Measurements from ENCODE around the gene TXNL4A.

TXNL4A gene

GRCh38 chr18:79971211-79971952, 17.0 kb downstream of the TXNL4A start:
- TF ChIP-seq ZNF70 (CRISPR knock-in tag; IDR thresholded peaks at IDR 0.05) (no peak), ZFP3 (CRISPR knock-in tag; IDR thresholded peaks at IDR 0.05) (no peak), ESRRG (CRISPR knock-in tag; IDR thresholded peaks at IDR 0.05) (no peak), RARB (CRISPR knock-in tag; IDR thresholded peaks at IDR 0.05) (no peak), ZC3H10 (CRISPR knock-in tag; IDR thresholded peaks at IDR 0.05) (no peak), CSRNP3 (CRISPR knock-in tag; IDR thresholded peaks at IDR 0.05) (no peak), PPARA (CRISPR knock-in tag; IDR thresholded peaks at IDR 0.05; ENCODE audit: borderline replicate concordance) (no peak), OSR1 (CRISPR knock-in tag; IDR thresholded peaks at IDR 0.05) (no peak), ARNTL (CRISPR knock-in tag; IDR thresholded peaks at IDR 0.05; ENCODE audit: borderline replicate concordance, low read depth) (no peak), SNAI2 (CRISPR knock-in tag; IDR thresholded peaks at IDR 0.05) (no peak), CSDC2 (CRISPR knock-in tag; IDR thresholded peaks at IDR 0.05) (no peak), TOX (CRISPR knock-in tag; IDR thresholded peaks at IDR 0.05; ENCODE audit: borderline replicate concordance) (no peak), GLIS3 (CRISPR knock-in tag; IDR thresholded peaks at IDR 0.05) (no peak), ZNF8 (CRISPR knock-in tag; IDR thresholded peaks at IDR 0.05) (no peak)
- TF ChIP-seq, protein P1, sequence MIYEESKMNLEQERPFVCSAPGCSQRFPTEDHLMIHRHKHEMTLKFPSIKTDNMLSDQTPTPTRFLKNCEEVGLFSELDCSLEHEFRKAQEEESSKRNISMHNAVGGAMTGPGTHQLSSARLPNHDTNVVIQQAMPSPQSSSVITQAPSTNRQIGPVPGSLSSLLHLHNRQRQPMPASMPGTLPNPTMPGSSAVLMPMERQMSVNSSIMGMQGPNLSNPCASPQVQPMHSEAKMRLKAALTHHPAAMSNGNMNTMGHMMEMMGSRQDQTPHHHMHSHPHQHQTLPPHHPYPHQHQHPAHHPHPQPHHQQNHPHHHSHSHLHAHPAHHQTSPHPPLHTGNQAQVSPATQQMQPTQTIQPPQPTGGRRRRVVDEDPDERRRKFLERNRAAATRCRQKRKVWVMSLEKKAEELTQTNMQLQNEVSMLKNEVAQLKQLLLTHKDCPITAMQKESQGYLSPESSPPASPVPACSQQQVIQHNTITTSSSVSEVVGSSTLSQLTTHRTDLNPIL (CRISPR knock-in tag; IDR thresholded peaks at IDR 0.05; ENCODE audit: low read depth) = no peak
- TF ChIP-seq, protein P2, sequence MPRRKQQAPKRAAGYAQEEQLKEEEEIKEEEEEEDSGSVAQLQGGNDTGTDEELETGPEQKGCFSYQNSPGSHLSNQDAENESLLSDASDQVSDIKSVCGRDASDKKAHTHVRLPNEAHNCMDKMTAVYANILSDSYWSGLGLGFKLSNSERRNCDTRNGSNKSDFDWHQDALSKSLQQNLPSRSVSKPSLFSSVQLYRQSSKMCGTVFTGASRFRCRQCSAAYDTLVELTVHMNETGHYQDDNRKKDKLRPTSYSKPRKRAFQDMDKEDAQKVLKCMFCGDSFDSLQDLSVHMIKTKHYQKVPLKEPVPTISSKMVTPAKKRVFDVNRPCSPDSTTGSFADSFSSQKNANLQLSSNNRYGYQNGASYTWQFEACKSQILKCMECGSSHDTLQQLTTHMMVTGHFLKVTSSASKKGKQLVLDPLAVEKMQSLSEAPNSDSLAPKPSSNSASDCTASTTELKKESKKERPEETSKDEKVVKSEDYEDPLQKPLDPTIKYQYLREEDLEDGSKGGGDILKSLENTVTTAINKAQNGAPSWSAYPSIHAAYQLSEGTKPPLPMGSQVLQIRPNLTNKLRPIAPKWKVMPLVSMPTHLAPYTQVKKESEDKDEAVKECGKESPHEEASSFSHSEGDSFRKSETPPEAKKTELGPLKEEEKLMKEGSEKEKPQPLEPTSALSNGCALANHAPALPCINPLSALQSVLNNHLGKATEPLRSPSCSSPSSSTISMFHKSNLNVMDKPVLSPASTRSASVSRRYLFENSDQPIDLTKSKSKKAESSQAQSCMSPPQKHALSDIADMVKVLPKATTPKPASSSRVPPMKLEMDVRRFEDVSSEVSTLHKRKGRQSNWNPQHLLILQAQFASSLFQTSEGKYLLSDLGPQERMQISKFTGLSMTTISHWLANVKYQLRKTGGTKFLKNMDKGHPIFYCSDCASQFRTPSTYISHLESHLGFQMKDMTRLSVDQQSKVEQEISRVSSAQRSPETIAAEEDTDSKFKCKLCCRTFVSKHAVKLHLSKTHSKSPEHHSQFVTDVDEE (CRISPR knock-in tag; IDR thresholded peaks at IDR 0.05) = no peak

GRCh38 chr18:79970419-79971133, 17.8 kb downstream of the TXNL4A start:
- no peak for ATAC-seq
- TF ChIP-seq GLIS3 (CRISPR knock-in tag; IDR thresholded peaks at IDR 0.05) (no peak), ZFP3 (CRISPR knock-in tag; IDR thresholded peaks at IDR 0.05) (no peak), ESRRG (CRISPR knock-in tag; IDR thresholded peaks at IDR 0.05) (no peak), ISL1 (CRISPR knock-in tag; IDR thresholded peaks at IDR 0.05) (no peak), ARNTL (CRISPR knock-in tag; IDR thresholded peaks at IDR 0.05; ENCODE audit: borderline replicate concordance, low read depth) (no peak), ZFP30 (CRISPR knock-in tag; IDR thresholded peaks at IDR 0.05) (no peak), PPARA (CRISPR knock-in tag; IDR thresholded peaks at IDR 0.05; ENCODE audit: borderline replicate concordance) (no peak), TOX (CRISPR knock-in tag; IDR thresholded peaks at IDR 0.05; ENCODE audit: borderline replicate concordance) (no peak), CSRNP3 (CRISPR knock-in tag; IDR thresholded peaks at IDR 0.05) (no peak), ZNF565 (CRISPR knock-in tag; conservative IDR thresholded peaks at IDR 0.05; ENCODE audit: low read depth) (no peak), SNAI2 (CRISPR knock-in tag; IDR thresholded peaks at IDR 0.05) (no peak), PATZ1 (CRISPR knock-in tag; IDR thresholded peaks at IDR 0.05; ENCODE audit: borderline replicate concordance) (no peak), BACH2 (CRISPR knock-in tag; IDR thresholded peaks at IDR 0.05; ENCODE audit: borderline replicate concordance) (no peak), ZNF70 (CRISPR knock-in tag; IDR thresholded peaks at IDR 0.05) (no peak)
- TF ChIP-seq, protein P1 (CRISPR knock-in tag; IDR thresholded peaks at IDR 0.05; ENCODE audit: low read depth) = no peak
- TF ChIP-seq, protein P3, sequence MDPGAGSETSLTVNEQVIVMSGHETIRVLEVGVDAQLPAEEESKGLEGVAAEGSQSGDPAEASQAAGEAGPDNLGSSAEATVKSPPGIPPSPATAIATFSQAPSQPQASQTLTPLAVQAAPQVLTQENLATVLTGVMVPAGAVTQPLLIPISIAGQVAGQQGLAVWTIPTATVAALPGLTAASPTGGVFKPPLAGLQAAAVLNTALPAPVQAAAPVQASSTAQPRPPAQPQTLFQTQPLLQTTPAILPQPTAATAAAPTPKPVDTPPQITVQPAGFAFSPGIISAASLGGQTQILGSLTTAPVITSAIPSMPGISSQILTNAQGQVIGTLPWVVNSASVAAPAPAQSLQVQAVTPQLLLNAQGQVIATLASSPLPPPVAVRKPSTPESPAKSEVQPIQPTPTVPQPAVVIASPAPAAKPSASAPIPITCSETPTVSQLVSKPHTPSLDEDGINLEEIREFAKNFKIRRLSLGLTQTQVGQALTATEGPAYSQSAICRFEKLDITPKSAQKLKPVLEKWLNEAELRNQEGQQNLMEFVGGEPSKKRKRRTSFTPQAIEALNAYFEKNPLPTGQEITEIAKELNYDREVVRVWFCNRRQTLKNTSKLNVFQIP (CRISPR knock-in tag; IDR thresholded peaks at IDR 0.05; ENCODE audit: borderline replicate concordance, low read depth) = no peak
- TF ChIP-seq, protein P2 (CRISPR knock-in tag; IDR thresholded peaks at IDR 0.05) = no peak

More at GRCh38 chr18:79971211-79971952, 17.0 kb downstream of the TXNL4A start:
- no peak for ATAC-seq
